Spleen (tissue), 11 donors: Measurements from ENCODE around the gene SLC9C2. TPM values are rescaled to one million over a fixed set of nuclear protein-coding genes. Genes with fewer than 3 reads are reported as not detected.

Source experiments
- DNase-seq: peaks from one replicate; pipeline ENCODE4 v3.0.0-alpha.2; 2020
- H3K27ac ChIP-seq, 8 donors: fragments of 200-600 bp; sonication (generic) in 7 of 8; 1 replicate in 4 of 8; 2 replicates in 4 of 8; pipeline versions ENCODE4 v1.5.0 to v1.8.0; 2016 to 2021; ENCODE audit warnings: inconsistent platforms in 4 of 8, mild to moderate bottlenecking in 4 of 8, moderate library complexity in 1 of 8
- H3K27me3 ChIP-seq, 7 donors: fragments of 200-600 bp; sonication (generic) in 6 of 7; replicated peaks in 1 of 7; 1 replicate in 4 of 7; 2 replicates in 3 of 7; pipeline versions ENCODE4 v1.5.0 to v1.8.0; 2016 to 2021; ENCODE audit warnings: inconsistent platforms in 3 of 7, mild to moderate bottlenecking in 1 of 7
- H3K36me3 ChIP-seq, 6 donors: fragments of 200-600 bp; sonication (generic) in 5 of 6; 1 replicate in 4 of 6; 2 replicates in 2 of 6; pipeline versions ENCODE4 v1.5.0 to v1.8.0; 2016 to 2021; ENCODE audit warnings: inconsistent platforms in 2 of 6
- H3K4me1 ChIP-seq, 6 donors: fragments of 200-600 bp; sonication (generic) in 5 of 6; 1 replicate in 3 of 6; 2 replicates in 3 of 6; pipeline versions ENCODE4 v1.5.0 to v1.8.0; 2016 to 2021; ENCODE audit warnings: inconsistent platforms in 3 of 6
- H3K4me3 ChIP-seq, 8 donors: fragments of 200-600 bp; sonication (generic) in 7 of 8; 1 replicate in 4 of 8; 2 replicates in 4 of 8; pipeline versions ENCODE4 v1.5.0 to v1.8.0; 2016 to 2021; ENCODE audit warnings: inconsistent platforms in 4 of 8, mild to moderate bottlenecking in 4 of 8, moderate library complexity in 2 of 8
- H3K9me3 ChIP-seq, 8 donors: fragments of 200-600 bp; sonication (generic) in 7 of 8; 1 replicate in 4 of 8; 2 replicates in 4 of 8; pipeline versions ENCODE4 v1.5.0 to v1.8.0; 2016 to 2021; ENCODE audit warnings: inconsistent platforms in 4 of 8
- CTCF ChIP-seq, 11 experiments: fragments of 200-600 bp in 7 of 11; fragments of 450-650 bp in 4 of 11; sonication (generic) in 4 of 11; IDR thresholded peaks in 8 of 11; conservative IDR thresholded peaks in 3 of 11; 1 replicate in 7 of 11; 2 replicates in 4 of 11; pipeline versions ENCODE4 v1.4.0 to v1.8.0; 2016 to 2021; ENCODE audit warnings: antibody characterized with exemption in 11 of 11, inconsistent platforms in 4 of 11, mild to moderate bottlenecking in 1 of 11
- POLR2A ChIP-seq, 3 donors: fragments of 450-650 bp; IDR thresholded peaks; one replicate each; pipeline ENCODE4 v1.5.1; 2017; ENCODE audit warnings: antibody characterized with exemption in 3 of 3, mild to moderate bottlenecking in 1 of 3
- POLR2AphosphoS5 ChIP-seq, 3 donors: sonication (generic); formaldehyde crosslinking; IDR thresholded peaks; one replicate each; pipeline ENCODE4 v1.5.1; 2017; ENCODE audit warnings: antibody characterized with exemption in 3 of 3
- WGBS, 5 donors: extraction: QIAGEN DNeasy Blood & Tissue Kit in 3 of 5; methylation state at CpG; one replicate each; pipeline versions ENCODE4 v1.1.5 to v1.1.7; 2013 to 2018; 5-methylcytosine and 5-hydroxymethylcytosine counted together
- intact Hi-C: fragments of 100-400 bp; cut with DNase I; formaldehyde crosslinking; loops from one replicate; pipeline ENCODE4 v1.15.0; 2023; ENCODE audit warnings: low total_unique reads
- polyA plus RNA-seq, 3 donors: library from polyadenylated mRNA; stranded (reverse); fragments of 200-250 nt; gene quantifications; one replicate each; pipeline ENCODE4 v1.2.1, GENCODE V29; 2013
- total RNA-seq, 7 donors: library from RNA; depleted of rRNA in 3 of 7; stranded (reverse); fragments of >200 nt in 3 of 7; fragmentation: NEBNext Ultra II Directional in 4 of 7; extraction: Animal tissue kit (Norgen Biotek cat#: 25700) in 4 of 7; gene quantifications; one replicate each; pipeline versions ENCODE4 v1.1.0 to v1.2.1, GENCODE V29; 2016 to 2021
- donor health status: healthy with polysubstance abuse.
- donor health status: DM: no; HTN: no; CAD: no; lungs with moderate emphysema.
- donor health status: DM: no; HTN: no; CAD: no.
- donor health status: Bipolar disorder and iron deficiency.
- donor health status: healthy.
- donor health status: DM: no; HTN: no; CAD: no.
- donor health status: DM: yes; HTN: yes; CAD: no.

SLC9C2 gene
- total and polyA plus RNA-seq, 10 donors: 0.03 to 2.0 (median 0.82) TPM; not detected in 1

- Histone ChIP-seq H3K9me3 (peaks cover 0 to 6% (median 0%) of the 10 kb centered on the region in 8 donors), H3K4me3 (no peak overlapping the region), H3K4me1 (no peaks in the 10 kb centered on the region), H3K27me3 (no peaks in the 10 kb centered on the region), H3K36me3 (no peaks in the 10 kb centered on the region), H3K27ac (no peak overlapping the region)
- no peak for DNase-seq
- intact Hi-C loops: no loop called here
- no peak for TF ChIP-seq CTCF (IDR thresholded peaks at IDR 0.05 in 8 of 11, conservative IDR thresholded peaks at IDR 0.05 in 3 of 11)
- no peak for TF ChIP-seq POLR2AphosphoS5 (IDR thresholded peaks at IDR 0.05)
- no peak for TF ChIP-seq POLR2A (IDR thresholded peaks at IDR 0.05)
- 90 to 95% (median 93%) methylated on average over 3 of the region's 3 CpGs for WGBS, 5 donors
These were observed 42.5 kb downstream of the SLC9C2 start for GRCh38 chr1:173560285-173560880.

GRCh38 chr1:173555651-173556305 is 47.1 kb downstream of the SLC9C2 start:
- Histone ChIP-seq H3K27ac (no peak overlapping the region), H3K27me3 (no peaks in the 10 kb centered on the region), H3K4me1 (peaks cover 0 to 6% (median 0%) of the 10 kb centered on the region in 6 donors), H3K9me3 (no peaks in the 10 kb centered on the region), H3K4me3 (no peak overlapping the region), H3K36me3 (no peaks in the 10 kb centered on the region)
- TF ChIP-seq CTCF (IDR thresholded peaks at IDR 0.05 in 8 of 11, conservative IDR thresholded peaks at IDR 0.05 in 3 of 11): no peak
- TF ChIP-seq POLR2A (IDR thresholded peaks at IDR 0.05): no peak
- no peak for TF ChIP-seq POLR2AphosphoS5 (IDR thresholded peaks at IDR 0.05)
- intact Hi-C loops: no loop called here
- no peak for DNase-seq
- WGBS, 5 donors: 65 to 84% (median 73%) methylated on average over 5 of the region's 5 CpGs

GRCh38 chr1:173554541-173555250 is 48.2 kb downstream of the SLC9C2 start:
- no peaks in the 10 kb centered on the region for H3K36me3 ChIP-seq
- H3K4me1 ChIP-seq: peaks cover 0 to 6% (median 0%) of the 10 kb centered on the region in 6 donors
- intact Hi-C loops: no loop called here
- no peak for DNase-seq
- H3K27me3 ChIP-seq: no peaks in the 10 kb centered on the region
- WGBS, 5 donors: 89 to 96% (median 93%) methylated on average over 6 of the region's 6 CpGs
- H3K27ac ChIP-seq: no peak overlapping the region
- H3K9me3 ChIP-seq: no peaks in the 10 kb centered on the region
- TF ChIP-seq POLR2AphosphoS5 (IDR thresholded peaks at IDR 0.05): no peak
- H3K4me3 ChIP-seq: no peak overlapping the region

- intact Hi-C loops: no loop called here
- TF ChIP-seq POLR2AphosphoS5 (IDR thresholded peaks at IDR 0.05): no peak
- Histone ChIP-seq H3K27ac (no peak overlapping the region), H3K36me3 (no peaks in the 10 kb centered on the region), H3K27me3 (no peaks in the 10 kb centered on the region), H3K4me1 (peaks cover 0 to 6% (median 0%) of the 10 kb centered on the region in 6 donors), H3K4me3 (no peak overlapping the region), H3K9me3 (no peaks in the 10 kb centered on the region)
- DNase-seq: no peak
- WGBS, 5 donors: 72 to 95% (median 88%) methylated on average over 4 of the region's 4 CpGs
These were observed 48.8 kb downstream of the SLC9C2 start for GRCh38 chr1:173554089-173554488.

- intact Hi-C loops: no loop called here
These were observed 49.6 kb downstream of the SLC9C2 start for GRCh38 chr1:173553312-173553711.

More at GRCh38 chr1:173553312-173553711, 49.6 kb downstream of the SLC9C2 start:
- no peak for TF ChIP-seq POLR2A (IDR thresholded peaks at IDR 0.05)
- no peak for TF ChIP-seq CTCF (IDR thresholded peaks at IDR 0.05 in 8 of 11, conservative IDR thresholded peaks at IDR 0.05 in 3 of 11)
- TF ChIP-seq POLR2AphosphoS5 (IDR thresholded peaks at IDR 0.05): no peak
- Histone ChIP-seq H3K36me3 (no peaks in the 10 kb centered on the region), H3K9me3 (no peaks in the 10 kb centered on the region), H3K4me3 (no peak overlapping the region), H3K4me1 (peaks cover 0 to 6% (median 0%) of the 10 kb centered on the region in 6 donors), H3K27ac (no peak overlapping the region), H3K27me3 (no peaks in the 10 kb centered on the region)
- DNase-seq: no peak
